ENCODE results near the gene BCAR3.

The BCAR3 gene

DNA sequence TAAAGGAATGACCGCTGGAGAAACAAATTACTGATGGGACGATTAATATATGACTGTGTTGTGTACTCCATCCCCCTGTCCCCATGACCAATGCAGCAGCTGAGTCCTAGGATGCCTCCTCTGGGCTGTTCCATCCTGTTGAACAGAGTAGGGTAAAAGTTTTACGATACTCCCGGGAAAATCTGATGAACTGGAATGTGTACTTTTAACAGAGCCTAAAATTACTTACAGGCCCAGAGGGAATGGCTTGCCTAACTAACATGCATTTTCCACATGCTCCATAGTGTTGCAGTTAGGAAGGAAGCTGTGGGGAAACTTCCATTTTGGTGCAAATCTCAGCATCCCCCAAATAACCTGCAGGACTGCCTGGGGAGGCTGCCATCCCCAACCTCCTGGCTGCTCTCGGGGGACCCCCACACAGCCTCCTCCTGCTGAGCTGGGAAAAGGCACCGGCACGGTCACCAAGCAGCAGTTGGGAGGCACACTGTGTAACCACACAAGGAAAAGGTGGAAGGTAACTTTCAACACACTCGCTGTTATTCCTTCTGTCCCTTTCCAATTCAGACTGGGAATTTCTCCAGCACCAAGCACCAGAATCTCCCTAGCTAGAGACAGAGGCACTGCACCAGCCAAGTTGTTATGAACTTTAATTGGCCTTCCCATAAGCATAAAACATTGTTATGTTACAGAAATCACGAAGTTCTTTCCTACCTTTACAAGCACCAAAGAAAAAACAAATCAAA is 97.2 kb downstream of the BCAR3 start:
- in situ Hi-C loops (cut with HindIII; ENCODE audit: low pct_unique_long_range_greater_than_20kb, low sequenced_read_pairs) = no loop called here
- TF ChIP-seq JUND (IDR thresholded peaks at IDR 0.05; ENCODE audit: low read depth) = no peak
- peak in 1 of 2 experiments; percentile 53 for DNase-seq (ENCODE audit: low read depth in 1 of 2, low spot score in 1 of 2)

- in situ Hi-C loops (cut with HindIII; ENCODE audit: low pct_unique_long_range_greater_than_20kb, low sequenced_read_pairs) = no loop called here
- no peak for TF ChIP-seq JUND (IDR thresholded peaks at IDR 0.05; ENCODE audit: low read depth)
- no peak for DNase-seq (ENCODE audit: low read depth in 1 of 2, low spot score in 1 of 2)
These were observed 99.5 kb downstream of the BCAR3 start for GRCh38 chr1:93581917-93582850.

GRCh38 chr1:93579891-93580290 is 101.7 kb downstream of the BCAR3 start:
- in situ Hi-C loops (cut with HindIII; ENCODE audit: low pct_unique_long_range_greater_than_20kb, low sequenced_read_pairs) = no loop called here
- no peak for TF ChIP-seq JUND (IDR thresholded peaks at IDR 0.05; ENCODE audit: low read depth)
- DNase-seq (ENCODE audit: low read depth in 1 of 2, low spot score in 1 of 2) = peak in 1 of 2 experiments; percentile 87

DNA sequence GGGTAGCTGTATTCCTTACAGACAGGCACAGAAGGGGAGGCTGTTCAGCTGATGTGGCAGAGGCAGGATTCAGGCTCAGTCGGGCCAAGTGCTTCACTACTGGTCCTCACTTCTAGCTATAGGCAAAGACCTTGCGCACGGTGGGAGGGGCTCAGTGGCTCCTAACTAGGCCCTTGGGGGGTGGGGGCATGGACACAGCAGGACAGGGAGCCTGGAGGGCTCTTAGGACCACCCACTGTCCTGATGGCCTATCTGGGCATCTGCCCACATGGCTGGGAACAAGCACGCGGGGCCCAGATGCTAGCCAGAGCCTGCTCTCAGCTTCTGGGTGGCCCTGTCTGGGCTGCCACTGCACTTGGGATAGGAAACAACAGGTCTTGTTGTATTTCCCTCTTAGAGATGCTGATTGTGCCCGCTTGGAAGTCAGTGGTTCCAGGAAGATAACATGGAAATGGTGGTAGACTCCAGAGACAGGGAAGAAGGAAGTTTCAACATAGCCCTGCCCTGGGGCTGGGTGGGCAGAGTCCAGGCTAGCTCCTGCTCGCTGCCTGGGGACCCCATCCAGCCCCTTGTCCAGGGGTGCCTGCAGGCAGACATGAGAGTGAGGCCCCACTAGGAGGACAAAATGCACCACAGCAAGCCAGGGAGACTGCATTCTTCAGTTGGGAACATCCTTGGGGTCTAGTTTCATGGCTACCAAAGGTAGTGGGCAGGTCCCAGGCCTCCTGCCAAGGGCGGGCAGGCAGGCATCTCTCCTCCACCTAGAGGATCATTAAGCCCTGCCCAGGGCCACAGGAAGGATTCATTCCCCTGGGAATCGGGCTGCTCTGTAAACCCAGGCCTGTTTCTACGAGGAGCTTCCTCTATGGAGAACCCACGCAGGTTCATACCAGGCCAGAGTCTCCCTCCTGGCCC is 102.5 kb downstream of the BCAR3 start:
- no peak for TF ChIP-seq JUND (IDR thresholded peaks at IDR 0.05; ENCODE audit: low read depth)
- DNase-seq (ENCODE audit: low read depth in 1 of 2, low spot score in 1 of 2) = no peak
- in situ Hi-C loops (cut with HindIII; ENCODE audit: low pct_unique_long_range_greater_than_20kb, low sequenced_read_pairs) = no loop called here

DNA sequence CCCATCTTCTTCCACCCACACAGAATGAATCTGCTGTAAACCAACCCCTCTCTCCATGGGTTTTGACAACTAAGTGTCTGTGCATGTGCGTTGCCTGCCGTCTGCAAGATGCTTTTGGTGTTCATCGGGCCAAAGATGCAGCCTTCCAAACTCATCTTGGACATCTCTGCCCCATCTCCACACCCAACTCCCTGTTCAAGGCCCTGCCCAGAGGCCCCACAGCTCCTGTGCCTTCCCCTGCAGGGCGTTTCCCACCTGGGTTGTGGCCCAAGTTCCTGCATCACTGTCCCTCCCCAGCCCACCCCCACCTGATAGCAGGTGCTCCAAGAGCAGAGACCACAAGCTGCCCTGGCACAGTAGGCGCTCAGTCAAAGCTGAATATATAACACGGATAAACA is 103.2 kb downstream of the BCAR3 start:
- TF ChIP-seq JUND (IDR thresholded peaks at IDR 0.05; ENCODE audit: low read depth) = no peak
- in situ Hi-C loops (cut with HindIII; ENCODE audit: low pct_unique_long_range_greater_than_20kb, low sequenced_read_pairs) = no loop called here
- no peak for DNase-seq (ENCODE audit: low read depth in 1 of 2, low spot score in 1 of 2)

DNA sequence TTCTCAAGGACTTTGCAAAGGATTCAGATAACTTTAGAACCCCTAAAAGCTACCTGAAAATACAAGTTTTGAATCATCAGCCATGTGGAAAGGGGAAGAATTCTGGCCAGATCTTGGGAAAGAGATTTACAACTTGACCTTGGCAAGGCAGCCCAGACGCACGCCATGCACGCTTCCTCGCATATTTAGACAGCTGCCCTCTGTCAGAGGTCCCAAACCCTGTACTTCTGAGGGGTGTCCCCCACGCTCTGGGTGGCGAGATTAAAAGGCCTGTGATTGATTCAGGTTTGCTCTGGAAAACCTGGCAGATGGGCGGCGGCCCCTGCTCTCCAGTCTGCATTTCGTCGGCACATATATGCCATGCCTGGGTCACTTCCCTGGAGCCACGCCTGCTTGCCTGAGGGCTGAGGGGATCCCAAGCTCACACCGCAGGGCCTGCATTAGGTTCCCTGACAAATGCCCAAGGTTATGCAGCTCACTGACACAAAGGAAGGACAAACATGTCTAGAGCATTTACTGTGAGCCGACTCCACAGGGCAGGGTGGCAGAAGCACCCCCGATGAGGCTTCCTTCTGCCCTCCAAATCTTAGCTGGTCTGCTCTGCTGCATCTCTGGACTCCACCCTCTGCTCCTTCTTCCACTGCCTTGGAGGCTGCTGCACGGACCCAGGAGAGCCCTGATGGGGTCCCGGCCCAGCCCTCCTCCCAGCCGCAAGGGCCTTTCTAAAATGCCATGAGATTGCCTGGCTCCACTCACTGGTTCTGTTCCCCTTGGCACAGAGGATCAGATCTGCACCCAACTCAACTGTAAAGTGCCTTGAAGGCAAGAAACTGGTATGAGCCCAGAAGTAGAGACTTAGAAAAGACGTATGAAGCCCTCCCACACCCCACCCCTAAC is 103.9 kb downstream of the BCAR3 start:
- TF ChIP-seq JUND (IDR thresholded peaks at IDR 0.05; ENCODE audit: low read depth) = no peak
- no peak for DNase-seq (ENCODE audit: low read depth in 1 of 2, low spot score in 1 of 2)
- in situ Hi-C loops (cut with HindIII; ENCODE audit: low pct_unique_long_range_greater_than_20kb, low sequenced_read_pairs) = no loop called here

DNA sequence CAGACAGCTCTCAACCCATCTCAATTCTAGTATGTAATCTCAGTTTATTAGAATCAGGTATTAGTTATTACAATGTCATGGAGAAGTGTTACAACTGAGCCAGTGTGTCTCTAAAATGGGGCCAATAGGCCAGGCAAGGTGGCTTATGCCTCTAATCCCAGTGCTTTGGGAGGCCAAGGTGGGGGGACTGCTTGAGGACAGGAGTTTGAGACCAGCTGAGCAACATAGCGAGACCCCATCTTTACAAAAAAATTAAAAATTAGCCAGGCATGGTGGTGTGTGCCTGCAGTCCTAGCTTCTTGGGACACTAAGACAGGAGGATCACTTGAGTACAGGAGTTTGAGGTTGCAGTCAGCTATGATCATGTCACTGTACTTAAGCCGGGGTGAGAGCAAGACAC is 104.9 kb downstream of the BCAR3 start:
- in situ Hi-C loops (cut with HindIII; ENCODE audit: low pct_unique_long_range_greater_than_20kb, low sequenced_read_pairs) = no loop called here
- no peak for DNase-seq (ENCODE audit: low read depth in 1 of 2, low spot score in 1 of 2)
- TF ChIP-seq JUND (IDR thresholded peaks at IDR 0.05; ENCODE audit: low read depth) = no peak

- in situ Hi-C loops (cut with HindIII; ENCODE audit: low pct_unique_long_range_greater_than_20kb, low sequenced_read_pairs) = no loop called here
- TF ChIP-seq JUND (IDR thresholded peaks at IDR 0.05; ENCODE audit: low read depth) = no peak
- DNase-seq (ENCODE audit: low read depth in 1 of 2, low spot score in 1 of 2) = no peak
These were observed 105.3 kb downstream of the BCAR3 start for GRCh38 chr1:93576346-93576745.

DNA sequence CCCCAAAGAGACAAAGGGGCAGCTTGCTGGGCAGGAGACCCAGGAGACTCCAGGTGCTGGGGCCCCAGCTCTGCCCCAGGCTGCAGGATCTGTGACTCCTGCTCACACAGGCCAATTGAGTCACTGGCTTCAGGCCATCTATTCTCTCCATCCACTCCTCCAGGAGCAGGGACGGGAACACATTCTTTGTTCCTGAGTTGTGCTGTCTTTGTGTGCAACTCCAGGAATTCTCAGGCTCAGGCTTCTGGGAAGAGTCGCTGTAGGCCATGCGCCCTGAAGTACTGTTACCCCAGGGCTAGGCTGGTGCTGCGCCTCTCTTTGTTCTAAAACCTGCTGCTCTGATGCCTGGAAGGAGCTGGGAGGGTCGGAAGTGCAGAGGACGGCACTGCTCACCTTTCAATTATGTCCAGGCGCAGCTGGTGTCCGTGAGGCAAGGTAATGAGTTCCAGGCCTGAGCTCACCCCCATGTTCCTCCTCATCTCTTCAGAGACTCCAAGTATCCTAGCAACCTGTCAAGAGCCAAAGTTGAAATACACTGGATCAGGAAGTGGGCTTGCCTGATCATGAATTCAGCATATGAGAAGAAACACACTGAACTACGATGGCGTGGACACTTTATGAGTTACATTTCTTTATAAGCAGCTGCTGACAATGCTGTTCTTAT is 105.9 kb downstream of the BCAR3 start:
- DNase-seq (ENCODE audit: low read depth in 1 of 2, low spot score in 1 of 2) = no peak
- TF ChIP-seq JUND (IDR thresholded peaks at IDR 0.05; ENCODE audit: low read depth) = no peak
- in situ Hi-C loops (cut with HindIII; ENCODE audit: low pct_unique_long_range_greater_than_20kb, low sequenced_read_pairs) = no loop called here

- TF ChIP-seq JUND (IDR thresholded peaks at IDR 0.05; ENCODE audit: low read depth) = no peak
- in situ Hi-C loops (cut with HindIII; ENCODE audit: low pct_unique_long_range_greater_than_20kb, low sequenced_read_pairs) = no loop called here
- DNase-seq (ENCODE audit: low read depth in 1 of 2, low spot score in 1 of 2) = no peak
These were observed 106.6 kb downstream of the BCAR3 start for GRCh38 chr1:93574991-93575390.

GRCh38 chr1:93574511-93574910 is 107.1 kb downstream of the BCAR3 start:
- TF ChIP-seq JUND (IDR thresholded peaks at IDR 0.05; ENCODE audit: low read depth) = no peak
- in situ Hi-C loops (cut with HindIII; ENCODE audit: low pct_unique_long_range_greater_than_20kb, low sequenced_read_pairs) = no loop called here
- DNase-seq (ENCODE audit: low read depth in 1 of 2, low spot score in 1 of 2) = no peak

All from T47D (cell line).